ENCODE results near the gene KRT72. TPM values are rescaled to one million over a fixed set of nuclear protein-coding genes. Genes with fewer than 3 reads are reported as not detected.

Gene KRT72
- total RNA-seq, 1 experiment from 2014 or later: not detected

GRCh38 chr12:52540531-52540930, 60.7 kb downstream of the KRT72 start:
- Histone ChIP-seq H3K9me3 (ENCODE audit: control insufficient read depth, low read depth, low read length) (no peaks in the 10 kb centered on the region), H3K27ac (ENCODE audit: insufficient read length, low read depth, low read length) (no peak overlapping the region), H4K8ac (replicated peaks; ENCODE audit: insufficient read length, low read depth, low read length) (no peak overlapping the region), H4K91ac (ENCODE audit: insufficient read length, low read depth, low read length) (no peak overlapping the region), H3K79me2 (ENCODE audit: insufficient read depth, low read length) (no peaks in the 10 kb centered on the region), H3K9ac (ENCODE audit: extremely low read depth, insufficient read length, low read length) (no peak overlapping the region), H2BK20ac (ENCODE audit: low read depth, low read length, poor library complexity, severe bottlenecking) (no peak overlapping the region), H2BK15ac (ENCODE audit: low read depth, low read length) (no peak overlapping the region), H2BK120ac (ENCODE audit: low read depth, low read length, poor library complexity, severe bottlenecking) (no peak overlapping the region), H3K27me3 (ENCODE audit: insufficient read depth, low read length) (no peaks in the 10 kb centered on the region), H3K79me1 (ENCODE audit: insufficient read depth, low read depth, low read length, poor library complexity, severe bottlenecking) (no peaks in the 10 kb centered on the region), H3K14ac (ENCODE audit: insufficient read depth, low read length) (no peak overlapping the region), H3K23ac (ENCODE audit: insufficient read length, low read depth, low read length) (no peak overlapping the region), H3K4me2 (ENCODE audit: insufficient read depth, insufficient read length, low read length) (no peak overlapping the region), H3K4ac (ENCODE audit: low read depth, low read length) (no peak overlapping the region), H3K23me2 (ENCODE audit: insufficient read length, low read depth, low read length, poor library complexity, severe bottlenecking) (no peaks in the 10 kb centered on the region), H2AK5ac (ENCODE audit: insufficient read length, low read length) (no peak overlapping the region), H3T11ph (ENCODE audit: low read length) (no peak overlapping the region), H4K5ac (ENCODE audit: insufficient read length, low read depth, low read length) (no peak overlapping the region), H4K20me1 (ENCODE audit: control insufficient read depth, insufficient read depth, insufficient read length) (no peaks in the 10 kb centered on the region), H2BK5ac (ENCODE audit: insufficient read length, low read length) (no peak overlapping the region), H2AFZ (ENCODE audit: low read length) (no peak overlapping the region), H2BK12ac (ENCODE audit: insufficient read length, low read depth, low read length) (no peak overlapping the region), H3K18ac (ENCODE audit: insufficient read length, low read depth, low read length) (no peak overlapping the region), H3K56ac (ENCODE audit: insufficient read length, low read depth, low read length) (no peak overlapping the region), H3K4me1 (ENCODE audit: insufficient read depth, low read length) (no peaks in the 10 kb centered on the region)
- Mint-ChIP-seq H3K27ac (no peak overlapping the region), H3K27me3 (ENCODE audit: low read depth) (peaks cover 2% of the 10 kb centered on the region; the same call in 1 of the 2 replicates), H3K36me3 (ENCODE audit: insufficient read depth in 1 of 3, low read depth in 3 of 3) (no peaks in the 10 kb centered on the region), H3K4me3 (no peak overlapping the region), H3K4me1 (peaks cover 3 to 6% of the 10 kb centered on the region in 2 experiments; a peak in 3 of 4 replicates), H3K9me3 (no peaks in the 10 kb centered on the region)
- WGBS (ENCODE audit: extremely low coverage, insufficient read length, low lambda C conversion rate): no CpG with 5 or more reads among the region's 7 CpGs
- TF ChIP-seq, protein P1, sequence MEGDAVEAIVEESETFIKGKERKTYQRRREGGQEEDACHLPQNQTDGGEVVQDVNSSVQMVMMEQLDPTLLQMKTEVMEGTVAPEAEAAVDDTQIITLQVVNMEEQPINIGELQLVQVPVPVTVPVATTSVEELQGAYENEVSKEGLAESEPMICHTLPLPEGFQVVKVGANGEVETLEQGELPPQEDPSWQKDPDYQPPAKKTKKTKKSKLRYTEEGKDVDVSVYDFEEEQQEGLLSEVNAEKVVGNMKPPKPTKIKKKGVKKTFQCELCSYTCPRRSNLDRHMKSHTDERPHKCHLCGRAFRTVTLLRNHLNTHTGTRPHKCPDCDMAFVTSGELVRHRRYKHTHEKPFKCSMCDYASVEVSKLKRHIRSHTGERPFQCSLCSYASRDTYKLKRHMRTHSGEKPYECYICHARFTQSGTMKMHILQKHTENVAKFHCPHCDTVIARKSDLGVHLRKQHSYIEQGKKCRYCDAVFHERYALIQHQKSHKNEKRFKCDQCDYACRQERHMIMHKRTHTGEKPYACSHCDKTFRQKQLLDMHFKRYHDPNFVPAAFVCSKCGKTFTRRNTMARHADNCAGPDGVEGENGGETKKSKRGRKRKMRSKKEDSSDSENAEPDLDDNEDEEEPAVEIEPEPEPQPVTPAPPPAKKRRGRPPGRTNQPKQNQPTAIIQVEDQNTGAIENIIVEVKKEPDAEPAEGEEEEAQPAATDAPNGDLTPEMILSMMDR (conservative IDR thresholded peaks at IDR 0.05): no peak
- no peak for DNase-seq

Measured in H9 (cell line).